Measurements from ENCODE around the gene PAGR1. TPM values are rescaled to one million over a fixed set of nuclear protein-coding genes. Genes with fewer than 3 reads are reported as not detected.
A peak's percentile ranks its signal among the peaks of the same experiment; 100 is the strongest.

Gene PAGR1
- total RNA-seq, 4 donors from 2014 or later: 28.0 to 33.5 (median 32.1) TPM

GRCh38 chr16:29820730-29821642 lies 5.0 kb downstream of the PAGR1 start:
- intact Hi-C loops (cut with DNase I; ENCODE audit: low total_unique reads): no loop called here
- WGBS, 2 donors: 11 to 12% methylated on average over 9 to 11 of the region's 11 CpGs

DNA sequence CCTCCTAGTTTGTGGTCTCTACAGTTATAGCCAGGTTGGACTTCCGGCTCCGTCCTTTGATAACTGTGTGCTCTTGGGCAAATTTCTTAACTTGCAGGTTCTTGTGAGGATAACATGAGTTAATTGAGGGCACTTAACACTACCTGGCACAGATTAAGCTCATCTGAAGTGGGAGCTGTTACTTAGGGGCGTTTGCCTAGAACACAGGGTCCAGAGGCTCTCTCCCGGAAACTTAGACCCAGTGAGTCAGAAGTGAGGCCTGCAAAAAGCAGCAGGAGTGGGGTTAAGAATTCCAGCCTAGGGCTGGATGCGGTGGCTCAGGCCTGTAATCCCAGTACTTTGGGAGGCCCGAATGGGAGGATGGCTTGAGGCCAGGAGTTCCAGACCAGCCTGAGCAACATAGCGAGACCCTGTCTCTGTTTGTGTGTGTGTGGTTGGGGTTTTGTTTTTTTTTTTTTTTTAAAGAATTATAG lies 5.7 kb downstream of the PAGR1 start:
- no peak for DNase-seq (ENCODE audit: low spot score in 2 of 2)
- WGBS, 2 donors: 12 to 19% methylated on average over 7 of the region's 7 CpGs
- peak overlapping the region; percentile 54 for H3K4me3 ChIP-seq (ENCODE audit: low read depth, poor library complexity, severe bottlenecking)
- TF ChIP-seq POLR2A (IDR thresholded peaks at IDR 0.05): no peak
- no peak for TF ChIP-seq CTCF (IDR thresholded peaks at IDR 0.05)
- intact Hi-C loops (cut with DNase I; ENCODE audit: low total_unique reads): no loop called here

More at GRCh38 chr16:29820730-29821642, 5.0 kb downstream of the PAGR1 start:
- no peak for TF ChIP-seq CTCF (IDR thresholded peaks at IDR 0.05)
- no peak for TF ChIP-seq POLR2A (IDR thresholded peaks at IDR 0.05)
- DNase-seq (ENCODE audit: low spot score in 2 of 2): no peak
- H3K4me3 ChIP-seq (ENCODE audit: low read depth, poor library complexity, severe bottlenecking): peak overlapping the region; percentile 54

- WGBS, 2 donors: 22 to 32% methylated on average over 7 of the region's 7 CpGs
- TF ChIP-seq POLR2A (IDR thresholded peaks at IDR 0.05): no peak
- TF ChIP-seq CTCF (IDR thresholded peaks at IDR 0.05): no peak
- no peak overlapping the region for H3K4me3 ChIP-seq (ENCODE audit: low read depth, poor library complexity, severe bottlenecking)
- intact Hi-C loops (cut with DNase I; ENCODE audit: low total_unique reads): no loop called here
- DNase-seq (ENCODE audit: low spot score in 2 of 2): no peak
These were observed 8.7 kb downstream of the PAGR1 start for GRCh38 chr16:29824589-29825144.

DNA sequence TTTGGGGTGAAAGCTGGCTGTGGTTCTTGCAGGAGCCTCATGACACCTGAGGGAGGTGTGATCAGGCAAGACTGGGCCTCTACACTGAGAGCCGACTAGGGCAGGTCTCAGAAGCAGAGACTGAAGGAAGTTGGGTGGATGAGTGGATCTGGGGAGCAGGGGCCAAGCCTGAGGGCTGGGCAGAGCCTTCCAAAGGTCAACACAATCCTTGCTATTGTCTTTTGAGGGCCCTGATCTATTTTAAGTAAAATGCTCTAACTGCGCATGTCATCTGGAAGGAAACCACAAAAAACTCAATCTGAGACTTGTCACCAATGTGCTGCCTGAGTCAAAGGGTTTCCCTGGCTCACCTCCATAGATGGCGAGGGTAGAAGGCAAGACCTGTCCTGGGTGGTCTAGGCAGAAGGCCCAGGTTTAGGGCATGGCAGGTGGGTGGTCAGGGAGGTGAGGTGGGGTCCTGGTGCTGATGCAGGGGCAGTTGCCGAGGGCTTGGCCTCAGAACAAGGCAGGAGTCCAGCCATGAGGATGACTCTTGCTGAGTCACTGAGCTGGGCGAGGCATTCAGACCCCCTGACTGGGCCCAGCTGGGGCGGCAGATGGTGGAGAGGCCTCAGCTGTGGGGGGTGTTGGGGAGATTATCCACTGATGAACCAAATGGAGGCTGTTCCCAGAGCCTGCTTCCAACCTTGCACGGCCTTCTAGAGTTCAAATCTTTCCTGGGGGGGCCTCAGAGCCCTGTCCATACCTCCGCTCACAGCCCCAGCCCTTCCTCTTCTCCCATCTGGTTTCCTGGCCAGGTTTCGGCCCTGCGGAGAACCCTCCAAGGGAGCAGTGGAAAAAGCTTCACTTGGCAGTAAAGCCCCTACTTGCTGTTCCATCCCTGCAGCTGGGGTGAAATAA lies 9.4 kb downstream of the PAGR1 start:
- 41 to 47% methylated on average over 10 of the region's 10 CpGs for whole genome bisulfite sequencing, 2 donors
- DNase-seq (ENCODE audit: low spot score in 2 of 2): no peak
- no peak overlapping the region for H3K4me3 ChIP-seq (ENCODE audit: low read depth, poor library complexity, severe bottlenecking)
- intact Hi-C loops (cut with DNase I; ENCODE audit: low total_unique reads): no loop called here
- no peak for TF ChIP-seq POLR2A (IDR thresholded peaks at IDR 0.05)
- TF ChIP-seq CTCF (IDR thresholded peaks at IDR 0.05): no peak

DNA sequence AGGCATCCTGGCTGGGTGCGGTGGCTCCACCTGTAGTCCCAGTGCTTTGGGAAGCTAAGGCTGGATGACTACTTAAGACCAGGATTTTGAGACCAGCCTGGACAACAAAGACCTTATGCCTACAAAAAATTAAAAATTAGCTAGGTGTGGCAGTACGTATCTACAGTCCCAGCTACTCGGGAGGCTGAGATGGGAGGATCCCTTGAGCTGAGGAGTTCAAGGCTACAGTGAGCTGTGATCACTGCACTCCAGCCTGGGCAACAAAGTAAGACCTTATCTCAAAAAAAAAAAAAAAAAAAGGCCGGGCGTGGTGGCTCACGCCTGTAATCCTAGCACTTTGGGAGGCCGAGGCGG lies 10.4 kb downstream of the PAGR1 start:
- no peak overlapping the region for H3K4me3 ChIP-seq (ENCODE audit: low read depth, poor library complexity, severe bottlenecking)
- DNase-seq (ENCODE audit: low spot score in 2 of 2): no peak
- intact Hi-C loops (cut with DNase I; ENCODE audit: low total_unique reads): no loop called here
- WGBS, 2 donors: 83 to 95% methylated on average over 8 of the region's 8 CpGs
- TF ChIP-seq POLR2A (IDR thresholded peaks at IDR 0.05): no peak
- no peak for TF ChIP-seq CTCF (IDR thresholded peaks at IDR 0.05)

All from lower leg skin (tissue), 4 donors.